HG02642 (cell line): ENCODE data around the gene USP14.

Source experiments
- ATAC-seq: cut with Tn5 transposase; IDR thresholded peaks from one replicate; pipeline ENCODE4 v1.9.1; 2021; ENCODE audit warnings: mild to moderate bottlenecking; ENCODE audit not compliant: unreplicated experiment, poor library complexity

Gene USP14

GRCh38 chr18:220708-221107, 62.4 kb downstream of the USP14 start:
- no peak for ATAC-seq

- no peak for ATAC-seq
Measured at GRCh38 chr18:225745-226144, 67.4 kb downstream of the USP14 start.

- no peak for ATAC-seq
Measured at GRCh38 chr18:227374-227773, 69.0 kb downstream of the USP14 start.

GRCh38 chr18:227902-228301, 69.5 kb downstream of the USP14 start:
- ATAC-seq: no peak

- ATAC-seq: no peak
Measured at GRCh38 chr18:228586-228985, 70.2 kb downstream of the USP14 start.

- no peak for ATAC-seq
Measured at GRCh38 chr18:231563-231962, 73.2 kb downstream of the USP14 start.

GRCh38 chr18:240175-240574, 81.8 kb downstream of the USP14 start:
- ATAC-seq: no peak

- no peak for ATAC-seq
Measured at GRCh38 chr18:245282-245847, 87.0 kb downstream of the USP14 start.

GRCh38 chr18:248053-248452, 89.7 kb downstream of the USP14 start:
- no peak for ATAC-seq

- no peak for ATAC-seq
Measured at GRCh38 chr18:250685-251084, 92.3 kb downstream of the USP14 start.

GRCh38 chr18:251572-251971, 93.2 kb downstream of the USP14 start:
- no peak for ATAC-seq

GRCh38 chr18:253121-253520, 94.8 kb downstream of the USP14 start:
- no peak for ATAC-seq

- ATAC-seq: no peak
Measured at GRCh38 chr18:255171-255570, 96.8 kb downstream of the USP14 start.

- no peak for ATAC-seq
Measured at GRCh38 chr18:260547-260946, 102.2 kb downstream of the USP14 start.

- no peak for ATAC-seq
Measured at GRCh38 chr18:261398-262073, 103.2 kb downstream of the USP14 start.
